ENCODE measurements around the gene BCAT1.

- TF ChIP-seq CTCF (IDR thresholded peaks at IDR 0.05; ENCODE audit: insufficient read depth, low read length, poor library complexity, severe bottlenecking) (no peak), EZH2phosphoT487 (conservative IDR thresholded peaks at IDR 0.05; ENCODE audit: low read length) (no peak)
Observed at GRCh38 chr12:24791622-24792021, 157.3 kb downstream of the BCAT1 start.

Data from SU-DHL-6 (cell line).